ENCODE results near the gene JCHAIN. TPM values are rescaled to one million over a fixed set of nuclear protein-coding genes. Genes with fewer than 3 reads are reported as not detected.
"Not testable (repeated sequence)": the region's sequence is repeated elsewhere in the genome, so short reads cannot be mapped to it uniquely, and the experiment has no call there.

Gene JCHAIN
- total RNA-seq = 12.3 TPM

GRCh38 chr4:70666369-70666768 is at the start of gene JCHAIN:
JCHAIN (minus strand) TSS chr4:70666508; CDS start chr4:70666490, 18 bp downstream.
- no peak for DNase-seq (ENCODE audit: low spot score)

GRCh38 chr4:70715097-70715496 is 48.8 kb upstream of the JCHAIN start:
- DNase-seq (ENCODE audit: low spot score) = no peak

GRCh38 chr4:70714079-70714887 is 48.0 kb upstream of the JCHAIN start:
- DNase-seq (ENCODE audit: low spot score) = no peak

- no peak for DNase-seq (ENCODE audit: low spot score)
Measured at GRCh38 chr4:70713453-70714078, 47.3 kb upstream of the JCHAIN start.

- DNase-seq (ENCODE audit: low spot score) = no peak
Measured at GRCh38 chr4:70712604-70713452, 46.5 kb upstream of the JCHAIN start.

GRCh38 chr4:70712150-70712549 is 45.8 kb upstream of the JCHAIN start:
- no peak for DNase-seq (ENCODE audit: low spot score)

- DNase-seq (ENCODE audit: low spot score) = no peak
Measured at GRCh38 chr4:70711599-70711998, 45.3 kb upstream of the JCHAIN start.

GRCh38 chr4:70709611-70710205 is 43.4 kb upstream of the JCHAIN start:
- DNase-seq (ENCODE audit: low spot score) = no peak

- no peak for DNase-seq (ENCODE audit: low spot score)
Measured at GRCh38 chr4:70706516-70706915, 40.2 kb upstream of the JCHAIN start.

GRCh38 chr4:70706044-70706461 is 39.7 kb upstream of the JCHAIN start:
- no peak for DNase-seq (ENCODE audit: low spot score)

- DNase-seq (ENCODE audit: low spot score) = peak; percentile 50
Measured at GRCh38 chr4:70705183-70706043, 39.1 kb upstream of the JCHAIN start.

- no peak for DNase-seq (ENCODE audit: low spot score)
Measured at GRCh38 chr4:70704931-70705182, 38.5 kb upstream of the JCHAIN start.

- DNase-seq (ENCODE audit: low spot score) = peak; percentile 69
Measured at GRCh38 chr4:70704215-70704930, 38.1 kb upstream of the JCHAIN start.

GRCh38 chr4:70703619-70704214 is 37.4 kb upstream of the JCHAIN start:
- no peak for DNase-seq (ENCODE audit: low spot score)

- not testable (repeated sequence) for DNase-seq (ENCODE audit: low spot score)
Measured at GRCh38 chr4:70702592-70702991, 36.3 kb upstream of the JCHAIN start.

- DNase-seq (ENCODE audit: low spot score) = no peak
Measured at GRCh38 chr4:70701271-70701670, 35.0 kb upstream of the JCHAIN start.

GRCh38 chr4:70700712-70701111 is 34.4 kb upstream of the JCHAIN start:
- no peak for DNase-seq (ENCODE audit: low spot score)

GRCh38 chr4:70698435-70698834 is 32.1 kb upstream of the JCHAIN start:
- not testable (repeated sequence) for DNase-seq (ENCODE audit: low spot score)

- DNase-seq (ENCODE audit: low spot score) = not testable (repeated sequence)
Measured at GRCh38 chr4:70694633-70695032, 28.3 kb upstream of the JCHAIN start.

GRCh38 chr4:70691661-70692060 is 25.4 kb upstream of the JCHAIN start:
- no peak for DNase-seq (ENCODE audit: low spot score)
